ENCODE measurements around the gene DNAH6.
"Not testable (repeated sequence)": the region's sequence is repeated elsewhere in the genome, so short reads cannot be mapped to it uniquely, and the experiment has no call there.

The DNAH6 gene

GRCh38 chr2:84865181-84865783 is 349.0 kb downstream of the DNAH6 start:
- no peaks in the 10 kb centered on the region for H3K27me3 ChIP-seq (ENCODE audit: insufficient read depth, low read length)
- no peak overlapping the region for H3K27ac ChIP-seq (ENCODE audit: low read depth, low read length)
- no peak overlapping the region for H2AFZ ChIP-seq (ENCODE audit: low read length, unreplicated experiment)
- peaks cover 3% of the 10 kb centered on the region; the same call in 1 of the 2 replicates for H3K36me3 ChIP-seq (ENCODE audit: insufficient read depth, low read length)
- H3K4me1 ChIP-seq (ENCODE audit: control insufficient read depth, insufficient read depth, low read length, unreplicated experiment) = no peaks in the 10 kb centered on the region
- no peak overlapping the region for H3K4me3 ChIP-seq (ENCODE audit: low read depth, low read length)
- H3K79me2 ChIP-seq (ENCODE audit: control insufficient read depth, insufficient read depth, low read length, unreplicated experiment) = no peaks in the 10 kb centered on the region

GRCh38 chr2:84866122-84866521 is 349.8 kb downstream of the DNAH6 start:
- no peak overlapping the region for H3K27ac ChIP-seq (ENCODE audit: low read depth, low read length)
- no peaks in the 10 kb centered on the region for H3K27me3 ChIP-seq (ENCODE audit: insufficient read depth, low read length)
- H3K36me3 ChIP-seq (ENCODE audit: insufficient read depth, low read length) = peaks cover 3% of the 10 kb centered on the region; the same call in 1 of the 2 replicates
- H3K79me2 ChIP-seq (ENCODE audit: control insufficient read depth, insufficient read depth, low read length, unreplicated experiment) = no peaks in the 10 kb centered on the region
- no peak overlapping the region for H2AFZ ChIP-seq (ENCODE audit: low read length, unreplicated experiment)
- H3K4me1 ChIP-seq (ENCODE audit: control insufficient read depth, insufficient read depth, low read length, unreplicated experiment) = no peaks in the 10 kb centered on the region
- H3K4me3 ChIP-seq (ENCODE audit: low read depth, low read length) = no peak overlapping the region

- not testable (repeated sequence) for H3K4me3 ChIP-seq (ENCODE audit: low read depth, low read length); H3K27ac ChIP-seq (ENCODE audit: low read depth, low read length); H3K27me3 ChIP-seq (ENCODE audit: insufficient read depth, low read length); H2AFZ ChIP-seq (ENCODE audit: low read length, unreplicated experiment); H3K4me1 ChIP-seq (ENCODE audit: control insufficient read depth, insufficient read depth, low read length, unreplicated experiment); H3K79me2 ChIP-seq (ENCODE audit: control insufficient read depth, insufficient read depth, low read length, unreplicated experiment); H3K36me3 ChIP-seq (ENCODE audit: insufficient read depth, low read length)
Measured at GRCh38 chr2:84868327-84868726, 352.0 kb downstream of the DNAH6 start.

Data from ACC112 (cell line).